Activated CD4-positive, CD25-positive, alpha-beta regulatory T cell treated with anti-CD3 and anti-CD28 coated beads, Interleukin-2, amount 50 U/mL, for 16 hours (primary cell): ENCODE data around the gene MCU.
"Not testable (repeated sequence)": the region's sequence is repeated elsewhere in the genome, so short reads cannot be mapped to it uniquely, and the experiment has no call there.

Source experiments
- DNase-seq: peaks from one replicate; pipeline ENCODE4 v3.0.0-alpha.2; 2020; ENCODE audit warnings: low read depth, low spot score

Gene MCU

DNA sequence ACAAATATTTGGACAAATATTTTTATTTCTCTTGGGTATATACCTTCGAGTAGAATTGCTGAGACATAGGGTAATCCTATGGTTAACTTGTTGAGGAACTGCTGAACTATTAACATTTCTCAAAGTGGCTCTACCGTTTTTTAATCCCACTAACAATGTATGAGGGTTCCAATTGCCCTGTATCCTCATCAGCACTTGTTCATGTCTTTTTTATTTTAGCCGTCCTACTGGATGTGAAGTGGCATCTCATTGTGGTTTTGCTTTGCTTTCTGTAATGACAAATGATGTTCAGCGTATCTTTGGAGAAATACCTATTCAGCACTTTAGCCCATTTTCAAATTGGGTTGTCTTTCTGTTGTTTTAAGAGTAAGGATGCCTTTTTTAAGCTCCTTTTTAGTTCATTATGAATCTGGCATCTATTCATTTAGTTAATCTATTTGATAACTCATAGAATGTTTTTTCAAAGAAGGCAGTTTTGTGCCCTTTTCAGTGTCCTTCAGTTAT, 40.0 kb downstream of the MCU start:
- no peak for DNase-seq

DNA sequence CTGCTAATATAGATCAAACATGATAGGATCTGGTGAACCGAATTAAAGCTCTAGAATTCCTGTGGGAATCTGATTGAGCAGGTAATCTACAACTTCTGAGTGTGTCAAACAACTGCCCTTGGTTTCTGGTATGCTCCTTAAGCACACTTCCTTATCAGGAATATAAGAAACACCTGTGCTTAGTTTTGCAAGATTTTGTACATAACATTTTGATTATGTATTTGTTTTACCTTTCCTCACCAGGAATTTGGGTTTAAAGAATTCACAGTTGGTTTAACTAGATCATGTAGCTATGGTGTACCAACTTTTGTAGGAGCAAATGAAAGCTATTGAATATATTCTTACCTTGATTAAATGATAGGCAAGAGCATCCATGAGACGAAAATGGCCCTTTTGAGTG, 40.6 kb downstream of the MCU start:
- DNase-seq, result no peak

DNA sequence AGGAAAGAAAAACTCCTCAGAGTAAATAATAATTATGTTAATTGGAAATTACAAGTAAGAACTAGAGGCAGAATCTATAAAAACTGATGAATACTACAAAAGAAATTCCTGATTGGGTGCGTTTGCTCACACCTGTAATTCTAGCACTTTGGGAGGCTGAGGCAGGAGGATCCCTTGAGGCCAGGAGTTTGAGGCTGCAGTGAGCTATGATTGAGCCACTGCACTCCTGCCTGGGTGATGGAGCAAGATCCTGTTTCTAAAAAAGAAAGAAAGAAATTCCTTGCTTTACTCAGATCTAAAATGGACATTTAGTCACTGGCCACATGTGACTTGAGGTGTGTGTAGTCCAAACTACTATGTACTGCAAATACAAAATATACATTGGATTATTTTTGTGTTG, 42.0 kb downstream of the MCU start:
- DNase-seq, result no peak

DNA sequence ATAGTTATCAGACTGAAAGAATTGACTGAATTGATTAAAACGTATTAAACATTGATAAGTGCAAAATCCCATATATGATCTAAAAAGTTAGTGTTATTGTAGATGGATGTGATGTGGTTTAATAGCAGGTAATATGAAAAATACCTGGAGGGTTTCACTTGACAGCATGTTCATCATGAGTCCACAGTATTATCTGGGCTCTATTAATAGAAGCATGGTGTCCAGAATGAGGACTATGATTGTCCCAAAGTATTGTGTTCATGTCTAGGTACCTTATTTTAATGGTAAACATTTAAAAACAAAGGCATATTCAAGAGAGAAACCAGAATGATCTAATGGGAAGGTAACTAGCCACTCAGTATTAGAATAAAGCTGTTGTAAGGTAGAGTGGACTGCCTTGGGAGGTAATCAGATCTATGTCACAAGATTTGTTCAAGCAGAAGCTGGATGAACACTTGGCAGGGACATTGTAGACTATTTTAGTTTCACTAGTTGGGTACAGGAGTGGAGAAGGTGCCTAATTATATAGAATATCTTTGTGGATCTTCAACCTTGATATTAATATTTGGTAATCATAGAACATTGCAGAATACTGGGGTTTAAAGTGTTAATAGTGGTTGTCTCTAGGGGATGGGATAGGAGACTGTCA, 43.5 kb downstream of the MCU start:
- no peak for DNase-seq

DNA sequence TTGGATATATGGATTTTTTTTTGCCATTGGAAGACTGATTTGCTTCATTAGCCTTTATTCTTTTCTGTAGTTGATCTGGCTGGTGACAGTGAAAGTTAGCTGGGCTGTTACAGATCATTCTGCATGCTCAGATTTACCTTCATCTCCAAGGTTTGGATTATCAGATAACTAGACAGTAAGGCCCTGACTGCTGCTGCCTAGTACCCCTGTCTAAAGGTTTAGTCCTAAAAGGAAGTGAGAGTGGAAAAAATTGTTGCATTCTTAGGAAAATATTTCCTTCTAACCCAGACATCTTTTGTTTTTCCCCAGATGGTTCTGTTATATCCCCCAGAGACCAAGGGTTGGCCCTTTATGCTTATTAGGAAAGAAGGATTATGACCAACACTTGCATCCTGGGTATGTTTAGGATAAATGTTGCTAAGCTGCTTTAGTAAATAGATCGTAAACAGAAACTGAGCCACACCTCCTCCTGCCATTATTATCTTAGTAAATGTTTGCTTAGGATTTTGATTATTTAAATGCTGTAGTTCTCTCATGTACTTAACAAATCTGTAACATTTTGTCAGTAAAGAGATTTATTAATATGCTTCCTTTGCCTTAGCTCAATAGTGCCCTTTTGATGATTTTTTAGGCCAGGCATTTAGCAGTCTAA, 44.4 kb downstream of the MCU start:
- DNase-seq, result no peak

DNA sequence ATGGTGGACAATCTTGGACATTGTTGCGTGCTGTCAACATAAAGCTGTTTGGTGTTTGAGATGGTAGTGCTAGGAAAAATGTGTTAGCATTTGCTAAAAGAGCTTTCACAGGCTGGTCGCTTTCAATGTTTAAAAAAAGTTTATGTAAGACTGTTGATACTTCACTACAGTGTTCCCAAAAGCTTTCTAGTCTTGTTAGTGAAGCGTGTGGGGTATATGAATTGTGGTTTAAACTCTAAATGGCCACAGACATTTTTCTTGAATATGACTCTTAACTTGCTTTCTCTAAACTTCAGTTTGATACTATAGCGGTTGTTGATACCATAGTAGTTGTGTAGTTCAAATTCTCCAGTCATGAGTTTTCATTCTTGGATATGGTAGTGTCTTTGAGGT, 44.9 kb downstream of the MCU start:
- no peak for DNase-seq

DNA sequence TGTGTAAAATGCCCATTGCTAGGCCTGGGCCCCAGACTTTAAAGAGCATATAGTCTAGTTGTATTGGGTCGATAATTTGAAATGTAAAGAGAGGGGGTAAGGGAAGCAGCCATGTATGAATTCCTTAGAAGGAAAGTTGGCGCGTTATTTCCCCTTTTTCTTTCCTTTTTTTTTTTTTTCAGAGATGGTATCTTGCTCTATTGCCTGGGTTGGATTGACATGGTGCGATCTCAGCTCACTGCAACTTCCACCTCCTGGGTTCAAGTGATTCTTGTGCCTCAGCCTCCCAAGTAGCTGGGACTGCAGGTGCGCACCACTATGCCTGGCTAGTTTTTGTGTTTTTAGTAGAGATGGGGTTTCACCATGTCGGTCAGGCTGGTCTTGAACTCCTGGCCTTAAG, 45.4 kb downstream of the MCU start:
- not testable (repeated sequence) for DNase-seq

DNA sequence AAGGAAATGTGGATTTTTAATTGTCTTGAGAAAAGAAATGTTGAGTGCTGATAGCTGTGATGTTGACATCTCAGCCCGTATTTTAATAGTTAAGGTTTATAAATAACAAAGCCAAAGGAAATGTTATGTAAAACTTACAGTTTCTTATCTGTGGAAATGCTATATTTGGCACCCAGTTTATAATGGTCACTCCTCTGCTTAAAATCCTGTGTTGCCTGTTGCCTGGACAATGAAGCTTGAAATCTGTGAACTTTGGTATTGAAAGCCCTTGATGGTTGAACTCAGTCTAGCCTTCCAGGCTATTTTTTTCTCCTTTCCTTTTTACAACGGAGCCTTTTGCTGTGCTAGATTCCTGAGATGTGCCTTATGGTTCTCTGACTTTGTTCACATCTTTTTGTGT, 46.5 kb downstream of the MCU start:
- DNase-seq, result no peak

DNA sequence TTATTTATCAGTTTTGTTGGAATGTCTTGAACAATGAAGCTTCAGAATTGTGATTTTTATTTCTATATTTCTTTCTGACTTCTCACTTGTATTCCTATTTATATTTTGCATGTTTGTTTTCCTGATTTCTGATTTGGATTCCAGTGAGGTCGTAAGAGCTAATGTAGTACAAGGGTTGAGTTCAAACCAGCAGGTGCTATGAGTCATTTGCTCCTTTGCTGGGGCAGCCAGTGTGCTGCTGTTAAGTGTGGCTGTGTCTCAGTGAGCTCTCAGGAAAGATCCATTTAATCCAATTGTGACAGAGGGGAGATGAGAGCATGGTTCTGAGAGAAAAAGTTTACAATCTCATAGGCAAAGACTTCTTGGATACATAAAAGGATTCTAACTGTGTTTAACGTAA, 48.6 kb downstream of the MCU start:
- no peak for DNase-seq

DNA sequence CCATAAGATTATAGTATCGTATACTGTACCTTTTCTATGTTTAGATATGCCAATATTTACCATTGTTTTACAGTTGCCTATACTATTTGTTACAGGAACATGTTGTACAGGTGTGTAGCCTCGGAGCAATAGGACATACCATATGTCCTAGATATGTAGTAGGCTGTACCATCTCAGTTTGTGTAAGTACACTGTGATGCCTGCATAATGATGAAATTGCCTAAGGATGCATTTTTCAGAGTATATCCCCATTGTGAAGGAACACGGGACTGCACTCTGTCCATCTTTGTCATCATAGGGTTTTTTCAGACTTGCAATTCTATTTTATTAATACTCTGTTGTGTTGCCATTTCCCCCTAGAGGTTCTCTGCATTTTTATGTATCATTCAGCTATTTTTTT, 50.1 kb downstream of the MCU start:
- no peak for DNase-seq

DNA sequence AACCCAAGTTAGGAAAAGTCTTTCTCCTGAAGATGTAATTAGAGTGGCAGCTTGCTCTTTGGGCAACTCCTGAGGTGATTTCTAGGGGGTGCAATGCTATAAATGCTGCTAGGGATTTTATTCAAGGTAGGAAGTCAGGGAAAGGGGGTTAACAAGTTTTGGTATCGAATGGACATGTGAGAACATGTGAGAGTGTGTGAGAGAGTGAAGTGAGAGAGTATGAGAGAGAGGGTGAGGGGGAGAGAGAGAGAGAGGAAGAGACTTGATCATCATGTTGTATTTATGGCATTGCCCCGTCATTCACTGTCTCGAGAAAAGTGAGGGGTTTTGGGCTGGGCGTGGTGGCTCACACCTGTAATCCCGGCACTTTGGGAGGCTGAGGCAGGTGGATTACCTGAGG, 50.9 kb downstream of the MCU start:
- DNase-seq, result no peak

DNA sequence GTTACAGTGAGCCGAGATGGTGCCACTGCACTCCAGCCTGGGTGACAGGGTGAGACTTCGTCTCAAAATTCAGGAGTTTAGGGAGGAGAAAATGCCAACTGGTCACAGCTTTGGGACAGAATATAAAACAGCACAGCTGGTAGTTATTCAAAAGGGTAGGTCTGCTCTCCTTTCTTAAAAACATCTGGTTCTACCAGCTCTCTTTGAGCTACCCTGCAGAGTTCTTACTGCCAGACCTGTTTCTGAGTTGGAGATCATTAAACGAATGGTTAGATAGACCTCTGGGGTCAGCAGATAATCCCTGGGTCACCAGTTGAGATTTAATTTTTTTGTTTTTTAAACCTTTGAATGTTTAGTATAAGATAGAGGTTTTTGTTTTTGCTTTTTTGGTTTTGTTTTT, 52.6 kb downstream of the MCU start:
- DNase-seq, result no peak

DNA sequence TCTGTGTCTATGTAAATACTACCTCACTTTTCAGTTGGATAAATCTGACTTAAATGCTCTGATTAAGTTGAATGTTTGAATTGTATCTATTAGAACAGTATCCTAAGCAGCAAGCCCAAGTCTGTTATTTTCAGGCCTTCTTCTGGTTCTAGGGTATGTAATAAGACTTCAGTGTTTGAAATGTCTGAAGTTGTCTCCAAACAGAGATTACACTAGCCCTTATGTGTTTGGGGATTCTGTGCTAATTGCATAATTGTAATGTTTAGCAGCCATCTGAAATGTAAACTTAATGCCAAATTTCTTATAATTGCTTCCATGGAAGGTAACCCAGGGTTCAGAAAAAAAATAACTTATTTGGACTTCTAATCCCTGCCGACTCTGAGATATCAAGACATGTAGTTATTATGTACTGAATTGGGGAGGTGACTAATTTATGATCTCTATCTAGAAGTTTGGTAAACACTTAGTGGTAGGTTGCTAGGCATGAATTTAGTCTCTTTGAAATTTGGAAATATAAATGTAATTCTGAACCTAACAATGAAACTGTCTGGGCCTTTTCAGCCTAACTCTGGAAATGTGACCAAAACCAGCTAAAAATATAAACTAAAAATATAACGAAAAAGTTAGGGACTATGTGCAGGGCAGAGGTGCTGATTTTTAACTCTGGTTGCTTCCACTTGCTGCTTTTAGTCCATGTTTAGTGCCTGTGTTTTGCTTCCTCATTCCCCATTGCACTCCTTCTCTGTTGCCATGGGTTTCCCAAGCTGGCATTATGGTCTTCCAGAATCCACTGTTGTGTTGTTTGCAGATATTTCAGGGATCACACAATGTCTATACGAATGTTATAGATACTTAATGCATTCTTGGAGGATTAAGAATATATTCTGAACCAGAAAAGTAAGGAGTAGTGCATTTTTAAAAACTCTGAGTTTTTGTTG, 54.8 kb downstream of the MCU start:
- no peak for DNase-seq

DNA sequence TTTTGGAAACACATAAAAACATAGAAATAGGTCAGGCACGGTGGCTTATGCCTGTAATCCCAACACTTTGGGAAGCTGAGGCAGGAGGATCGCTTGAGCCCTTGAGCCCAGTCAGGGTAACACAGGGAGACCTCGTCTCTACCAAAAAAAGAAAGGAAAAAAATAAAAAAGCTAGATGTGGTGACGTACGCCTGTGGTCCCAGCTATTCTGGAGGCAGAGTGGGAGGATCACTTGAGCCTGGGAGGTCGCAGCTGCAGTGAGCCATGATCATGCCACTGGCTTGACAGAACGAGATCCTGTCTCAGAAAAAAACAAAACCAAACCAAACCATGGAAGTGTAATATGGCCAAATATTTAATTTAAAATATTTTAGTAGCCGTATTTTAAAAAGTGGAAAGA, 55.6 kb downstream of the MCU start:
- no peak for DNase-seq

DNA sequence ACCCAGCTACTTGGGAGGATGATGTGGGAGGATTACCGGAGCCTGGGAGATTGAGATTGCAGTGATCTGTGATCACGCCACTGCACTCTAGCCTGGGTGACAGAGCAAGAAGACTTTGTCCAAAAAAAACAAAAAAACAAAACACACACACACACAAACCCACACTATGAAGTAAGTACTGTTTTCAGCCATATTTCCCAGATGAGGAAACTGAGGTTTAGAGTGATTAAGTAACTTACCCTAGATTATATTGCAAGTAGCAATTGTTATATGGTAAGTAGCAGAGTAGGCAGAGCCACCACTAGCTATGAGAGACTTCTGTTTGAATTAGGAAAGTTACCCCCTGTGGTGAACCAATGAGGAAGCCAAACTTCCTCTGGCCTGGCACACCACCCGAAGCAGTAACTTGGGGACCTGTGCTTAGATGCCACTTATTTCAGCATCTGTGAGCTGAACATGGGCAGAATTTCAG, 61.9 kb downstream of the MCU start:
- no peak for DNase-seq

DNA sequence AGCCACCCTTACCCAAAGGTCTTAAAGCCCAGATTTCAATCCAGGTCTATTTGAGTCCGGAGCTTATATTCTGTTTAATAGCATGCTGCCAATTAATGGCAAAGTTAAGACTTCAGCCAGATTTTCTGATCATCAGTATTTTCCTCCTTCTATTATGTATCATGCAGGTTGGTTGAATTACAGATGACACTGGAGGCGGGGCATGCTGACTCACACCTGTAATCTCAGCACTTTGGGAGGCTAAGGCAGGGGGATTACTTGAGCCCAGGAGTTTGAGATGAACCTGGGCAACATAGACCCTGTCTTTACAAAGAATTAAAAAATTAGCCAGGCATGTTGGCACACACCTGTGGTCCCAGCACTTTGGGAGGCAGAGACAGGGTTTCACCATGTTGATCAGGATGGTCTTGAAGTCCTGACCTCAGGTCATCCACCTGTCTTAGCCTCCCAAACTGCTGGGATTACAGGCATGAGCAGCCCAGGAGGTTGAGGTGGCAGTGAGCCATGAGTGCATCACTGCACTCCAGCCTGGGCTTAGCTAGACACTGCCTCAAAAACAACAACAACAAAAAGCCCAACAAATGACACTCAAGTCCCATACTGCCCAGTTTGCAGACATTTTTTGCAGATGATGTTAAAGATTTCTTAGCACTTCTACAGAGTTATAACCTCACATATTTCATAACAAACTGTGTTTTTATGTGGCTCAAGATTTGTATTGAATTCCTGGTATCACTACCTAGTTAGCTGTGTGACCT, 62.5 kb downstream of the MCU start:
- no peak for DNase-seq

DNA sequence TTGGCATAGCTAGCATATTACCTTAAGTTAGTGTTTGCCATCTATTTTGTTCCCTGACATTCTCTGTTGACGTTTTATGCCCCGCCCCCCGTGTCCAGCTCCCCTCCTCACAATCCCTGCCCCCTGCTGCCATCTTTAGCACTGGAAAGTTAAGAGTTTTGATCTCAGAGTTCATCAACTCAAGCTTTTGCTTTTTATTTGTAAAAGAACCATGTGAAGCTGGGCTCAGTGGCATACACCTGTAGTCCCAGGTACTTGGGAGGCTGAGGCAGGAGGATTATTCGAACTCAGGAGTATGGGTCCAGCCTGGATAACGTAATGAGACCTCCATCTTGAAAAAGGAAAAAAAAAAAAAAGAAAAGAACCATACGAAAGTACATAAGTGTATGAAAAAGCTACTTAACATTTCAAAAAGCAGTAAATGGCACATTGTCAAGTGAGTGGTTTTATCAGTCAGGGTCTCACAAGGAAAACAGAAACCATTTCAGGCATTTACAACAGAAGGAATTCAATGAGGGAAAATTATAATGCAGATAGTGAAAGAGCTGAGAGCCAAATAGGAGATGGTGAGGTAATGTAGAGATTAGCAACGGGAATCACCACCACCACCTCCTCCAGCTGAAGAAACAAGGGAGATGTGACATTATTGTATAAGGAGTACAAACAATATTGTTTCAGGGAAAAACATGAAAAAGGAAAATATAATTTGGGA, 64.9 kb downstream of the MCU start:
- no peak for DNase-seq

DNA sequence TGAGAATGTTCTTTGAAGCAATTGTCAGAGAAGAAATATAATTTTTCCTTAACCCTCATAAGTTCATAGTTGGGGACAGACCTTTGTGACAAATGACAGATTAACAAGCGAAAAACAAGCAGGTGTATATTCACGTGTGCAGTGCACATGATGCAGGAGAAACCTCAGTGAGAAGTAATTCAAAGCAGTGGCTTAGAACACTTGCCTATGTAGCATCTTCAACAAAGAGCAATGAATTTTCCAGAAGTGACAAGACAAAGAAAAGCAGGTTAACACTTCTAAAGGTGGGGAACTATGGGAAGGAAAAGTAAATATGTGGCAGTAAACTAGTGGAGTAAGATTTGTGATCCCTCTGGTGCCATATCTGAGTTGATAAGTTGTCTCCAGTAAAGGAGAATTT, 65.8 kb downstream of the MCU start:
- no peak for DNase-seq

DNA sequence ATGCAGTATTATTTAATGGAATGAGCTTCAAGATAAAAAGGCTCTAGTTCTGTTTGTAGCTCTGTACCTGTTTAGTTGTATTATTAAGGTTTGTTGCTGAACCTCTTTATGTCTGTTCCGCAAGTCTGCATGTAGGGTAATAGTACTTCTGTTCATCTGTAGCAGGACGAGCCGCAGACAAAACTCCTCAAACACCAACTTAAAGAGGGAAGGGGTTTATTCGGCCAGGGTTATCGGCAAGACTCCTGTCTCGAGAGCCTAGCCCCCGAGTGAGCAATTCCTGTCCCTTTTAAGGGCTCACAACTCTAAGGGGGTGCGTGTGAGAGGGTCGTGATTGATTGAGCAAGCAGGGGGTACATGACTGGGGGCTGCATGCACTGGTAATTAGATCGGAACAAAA, 67.0 kb downstream of the MCU start:
- not testable (repeated sequence) for DNase-seq

DNA sequence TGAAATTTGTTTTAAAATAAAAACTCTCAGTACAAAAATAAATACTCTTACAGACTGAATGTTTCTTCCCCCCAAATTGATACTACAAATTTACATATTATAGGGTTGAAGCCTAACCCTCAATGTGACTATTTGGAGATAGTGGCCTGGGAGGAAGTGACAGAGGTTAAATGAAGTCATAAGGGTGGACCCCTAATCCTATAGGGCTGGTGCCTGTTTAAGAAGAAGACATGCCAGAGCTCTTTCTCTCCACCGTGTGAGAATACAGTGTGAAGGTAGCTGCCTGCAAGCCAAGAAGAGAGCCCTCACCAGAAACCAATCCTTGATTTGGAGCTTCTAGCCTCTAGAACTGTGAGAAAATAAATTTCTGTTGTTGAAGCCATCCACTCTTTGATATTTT, 67.6 kb downstream of the MCU start:
- DNase-seq, result no peak

DNA sequence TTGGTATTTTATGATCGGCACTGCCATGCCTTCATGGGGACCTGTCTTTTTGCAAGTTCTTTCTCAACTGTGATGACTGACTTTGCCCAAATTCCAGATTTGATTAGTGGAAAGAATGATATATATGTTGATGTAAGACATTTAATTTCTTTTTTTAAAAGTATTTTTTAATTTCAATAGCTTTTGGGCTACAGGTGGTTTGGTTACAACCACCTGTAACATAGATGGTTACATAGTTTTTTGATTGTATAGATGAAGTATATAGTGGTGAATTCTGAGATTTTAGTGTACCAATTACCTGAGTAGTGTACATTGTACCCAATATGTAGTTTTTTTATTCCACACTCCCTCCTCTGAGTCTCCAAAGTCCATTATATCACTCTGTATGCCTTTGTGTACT, 69.6 kb downstream of the MCU start:
- no peak for DNase-seq
